ENCODE results near the gene MIA.

DNA sequence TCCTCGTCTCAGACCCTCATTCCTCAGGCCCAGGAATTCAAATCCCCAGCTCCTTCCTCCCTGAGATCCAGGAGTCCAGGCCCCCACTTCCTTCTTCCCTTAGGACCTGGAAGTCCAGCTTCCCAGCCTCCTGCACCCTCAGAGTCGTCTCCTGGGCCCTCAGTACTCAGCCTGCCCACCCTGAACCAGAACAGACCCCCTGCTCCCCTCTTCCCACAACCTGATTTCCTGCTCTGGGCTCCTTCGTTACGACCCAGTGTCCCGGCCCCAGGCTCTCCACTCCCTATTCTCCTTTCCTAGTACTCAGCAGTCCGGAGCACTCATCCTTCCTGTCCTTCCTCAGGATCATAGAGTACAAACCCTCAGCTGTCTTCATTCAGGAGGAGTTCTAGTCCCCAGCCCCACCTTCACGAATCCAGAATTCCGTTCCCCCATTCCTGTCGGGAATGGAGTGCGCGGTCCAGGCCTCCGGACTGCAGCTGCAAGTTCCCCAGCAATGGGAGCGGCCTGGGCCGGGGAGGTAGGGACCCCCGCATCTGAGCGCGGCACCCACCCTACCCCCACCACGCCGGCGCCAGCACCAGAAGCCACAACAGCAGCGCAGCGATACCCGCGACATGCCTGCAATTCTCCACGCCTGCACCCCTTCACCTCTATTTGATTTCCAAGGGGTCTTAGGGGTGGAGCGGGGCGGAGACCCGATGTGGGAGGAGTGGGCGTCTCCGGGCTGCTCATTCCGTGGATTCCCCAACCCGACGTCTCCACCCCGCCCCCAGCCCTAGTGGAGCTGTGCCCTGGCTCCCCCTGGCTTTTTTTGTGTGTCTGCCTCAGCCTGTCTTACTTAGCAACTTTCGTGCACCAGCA is 36.4 kb downstream of the MIA start:
- TF ChIP-seq, protein P1, sequence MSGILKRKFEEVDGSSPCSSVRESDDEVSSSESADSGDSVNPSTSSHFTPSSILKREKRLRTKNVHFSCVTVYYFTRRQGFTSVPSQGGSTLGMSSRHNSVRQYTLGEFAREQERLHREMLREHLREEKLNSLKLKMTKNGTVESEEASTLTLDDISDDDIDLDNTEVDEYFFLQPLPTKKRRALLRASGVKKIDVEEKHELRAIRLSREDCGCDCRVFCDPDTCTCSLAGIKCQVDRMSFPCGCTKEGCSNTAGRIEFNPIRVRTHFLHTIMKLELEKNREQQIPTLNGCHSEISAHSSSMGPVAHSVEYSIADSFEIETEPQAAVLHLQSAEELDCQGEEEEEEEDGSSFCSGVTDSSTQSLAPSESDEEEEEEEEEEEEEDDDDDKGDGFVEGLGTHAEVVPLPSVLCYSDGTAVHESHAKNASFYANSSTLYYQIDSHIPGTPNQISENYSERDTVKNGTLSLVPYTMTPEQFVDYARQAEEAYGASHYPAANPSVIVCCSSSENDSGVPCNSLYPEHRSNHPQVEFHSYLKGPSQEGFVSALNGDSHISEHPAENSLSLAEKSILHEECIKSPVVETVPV (CRISPR knock-in tag; IDR thresholded peaks at IDR 0.05) = no peak
- TF ChIP-seq, protein P2, sequence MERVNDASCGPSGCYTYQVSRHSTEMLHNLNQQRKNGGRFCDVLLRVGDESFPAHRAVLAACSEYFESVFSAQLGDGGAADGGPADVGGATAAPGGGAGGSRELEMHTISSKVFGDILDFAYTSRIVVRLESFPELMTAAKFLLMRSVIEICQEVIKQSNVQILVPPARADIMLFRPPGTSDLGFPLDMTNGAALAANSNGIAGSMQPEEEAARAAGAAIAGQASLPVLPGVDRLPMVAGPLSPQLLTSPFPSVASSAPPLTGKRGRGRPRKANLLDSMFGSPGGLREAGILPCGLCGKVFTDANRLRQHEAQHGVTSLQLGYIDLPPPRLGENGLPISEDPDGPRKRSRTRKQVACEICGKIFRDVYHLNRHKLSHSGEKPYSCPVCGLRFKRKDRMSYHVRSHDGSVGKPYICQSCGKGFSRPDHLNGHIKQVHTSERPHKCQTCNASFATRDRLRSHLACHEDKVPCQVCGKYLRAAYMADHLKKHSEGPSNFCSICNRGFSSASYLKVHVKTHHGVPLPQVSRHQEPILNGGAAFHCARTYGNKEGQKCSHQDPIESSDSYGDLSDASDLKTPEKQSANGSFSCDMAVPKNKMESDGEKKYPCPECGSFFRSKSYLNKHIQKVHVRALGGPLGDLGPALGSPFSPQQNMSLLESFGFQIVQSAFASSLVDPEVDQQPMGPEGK (CRISPR knock-in tag; IDR thresholded peaks at IDR 0.05; ENCODE audit: borderline replicate concordance) = no peak
- TF ChIP-seq BACH2 (CRISPR knock-in tag; IDR thresholded peaks at IDR 0.05; ENCODE audit: borderline replicate concordance) (no peak), ZNF565 (CRISPR knock-in tag; conservative IDR thresholded peaks at IDR 0.05; ENCODE audit: low read depth) (no peak), CSDC2 (CRISPR knock-in tag; IDR thresholded peaks at IDR 0.05) (no peak), TCF4 (CRISPR knock-in tag; IDR thresholded peaks at IDR 0.05; ENCODE audit: borderline replicate concordance) (no peak), ZFP3 (CRISPR knock-in tag; IDR thresholded peaks at IDR 0.05) (no peak), RARB (CRISPR knock-in tag; IDR thresholded peaks at IDR 0.05) (no peak), GLIS3 (CRISPR knock-in tag; IDR thresholded peaks at IDR 0.05) (no peak), ESRRG (CRISPR knock-in tag; IDR thresholded peaks at IDR 0.05) (no peak)
- TF ChIP-seq, protein P3, sequence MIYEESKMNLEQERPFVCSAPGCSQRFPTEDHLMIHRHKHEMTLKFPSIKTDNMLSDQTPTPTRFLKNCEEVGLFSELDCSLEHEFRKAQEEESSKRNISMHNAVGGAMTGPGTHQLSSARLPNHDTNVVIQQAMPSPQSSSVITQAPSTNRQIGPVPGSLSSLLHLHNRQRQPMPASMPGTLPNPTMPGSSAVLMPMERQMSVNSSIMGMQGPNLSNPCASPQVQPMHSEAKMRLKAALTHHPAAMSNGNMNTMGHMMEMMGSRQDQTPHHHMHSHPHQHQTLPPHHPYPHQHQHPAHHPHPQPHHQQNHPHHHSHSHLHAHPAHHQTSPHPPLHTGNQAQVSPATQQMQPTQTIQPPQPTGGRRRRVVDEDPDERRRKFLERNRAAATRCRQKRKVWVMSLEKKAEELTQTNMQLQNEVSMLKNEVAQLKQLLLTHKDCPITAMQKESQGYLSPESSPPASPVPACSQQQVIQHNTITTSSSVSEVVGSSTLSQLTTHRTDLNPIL (CRISPR knock-in tag; IDR thresholded peaks at IDR 0.05; ENCODE audit: low read depth) = no peak
- TF ChIP-seq, protein P4, sequence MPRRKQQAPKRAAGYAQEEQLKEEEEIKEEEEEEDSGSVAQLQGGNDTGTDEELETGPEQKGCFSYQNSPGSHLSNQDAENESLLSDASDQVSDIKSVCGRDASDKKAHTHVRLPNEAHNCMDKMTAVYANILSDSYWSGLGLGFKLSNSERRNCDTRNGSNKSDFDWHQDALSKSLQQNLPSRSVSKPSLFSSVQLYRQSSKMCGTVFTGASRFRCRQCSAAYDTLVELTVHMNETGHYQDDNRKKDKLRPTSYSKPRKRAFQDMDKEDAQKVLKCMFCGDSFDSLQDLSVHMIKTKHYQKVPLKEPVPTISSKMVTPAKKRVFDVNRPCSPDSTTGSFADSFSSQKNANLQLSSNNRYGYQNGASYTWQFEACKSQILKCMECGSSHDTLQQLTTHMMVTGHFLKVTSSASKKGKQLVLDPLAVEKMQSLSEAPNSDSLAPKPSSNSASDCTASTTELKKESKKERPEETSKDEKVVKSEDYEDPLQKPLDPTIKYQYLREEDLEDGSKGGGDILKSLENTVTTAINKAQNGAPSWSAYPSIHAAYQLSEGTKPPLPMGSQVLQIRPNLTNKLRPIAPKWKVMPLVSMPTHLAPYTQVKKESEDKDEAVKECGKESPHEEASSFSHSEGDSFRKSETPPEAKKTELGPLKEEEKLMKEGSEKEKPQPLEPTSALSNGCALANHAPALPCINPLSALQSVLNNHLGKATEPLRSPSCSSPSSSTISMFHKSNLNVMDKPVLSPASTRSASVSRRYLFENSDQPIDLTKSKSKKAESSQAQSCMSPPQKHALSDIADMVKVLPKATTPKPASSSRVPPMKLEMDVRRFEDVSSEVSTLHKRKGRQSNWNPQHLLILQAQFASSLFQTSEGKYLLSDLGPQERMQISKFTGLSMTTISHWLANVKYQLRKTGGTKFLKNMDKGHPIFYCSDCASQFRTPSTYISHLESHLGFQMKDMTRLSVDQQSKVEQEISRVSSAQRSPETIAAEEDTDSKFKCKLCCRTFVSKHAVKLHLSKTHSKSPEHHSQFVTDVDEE (CRISPR knock-in tag; IDR thresholded peaks at IDR 0.05) = no peak

Measured in SK-N-SH treated with all-trans-retinoic acid at 6 μM for 48 hours (cell line).